Adrenal gland (tissue), 12 donors: ENCODE results near the gene DOCK1. TPM values are rescaled to one million over a fixed set of nuclear protein-coding genes. Genes with fewer than 3 reads are reported as not detected.

ENCODE experiments used
- DNase-seq, 7 donors: peaks; one replicate each; pipeline ENCODE4 v3.0.0-alpha.2; 2019 to 2020
- H3K27ac ChIP-seq, 5 donors: fragments of 200-600 bp; sonication (generic) in 4 of 5; 1 replicate in 3 of 5; 2 replicates in 2 of 5; pipeline versions ENCODE4 v1.5.1 to v1.8.0; 2016 to 2020; ENCODE audit warnings: mild to moderate bottlenecking in 1 of 5
- H3K27me3 ChIP-seq: fragments of 200-600 bp; 2 replicates; pipeline ENCODE4 v1.8.0; 2021
- H3K36me3 ChIP-seq, 2 donors: fragments of 200-600 bp; replicated peaks in 1 of 2; 1 replicate in 1 of 2; 2 replicates in 1 of 2; pipeline versions ENCODE4 v1.5.1 to v1.8.0; 2018 to 2022
- H3K4me1 ChIP-seq, 2 donors: fragments of 200-600 bp; replicated peaks in 1 of 2; 1 replicate in 1 of 2; 2 replicates in 1 of 2; pipeline versions ENCODE4 v1.5.1 to v1.8.0; 2018 to 2021
- H3K4me3 ChIP-seq, 4 donors: fragments of 200-600 bp; sonication (generic) in 3 of 4; one replicate each; pipeline ENCODE4 v1.5.1; 2016 to 2018
- H3K9me3 ChIP-seq, 3 donors: fragments of 200-600 bp; sonication (generic) in 1 of 3; replicated peaks in 1 of 3; 1 replicate in 2 of 3; 2 replicates in 1 of 3; pipeline versions ENCODE4 v1.5.1 to v1.8.0; 2016 to 2021
- CTCF ChIP-seq, 6 experiments: fragments of 450-650 bp in 4 of 6; fragments of 200-600 bp in 2 of 6; sonication (generic) in 1 of 6; IDR thresholded peaks; 1 replicate in 5 of 6; 2 replicates in 1 of 6; pipeline versions ENCODE4 v1.5.1 to v1.8.0; 2016 to 2021; ENCODE audit warnings: antibody characterized with exemption in 6 of 6, mild to moderate bottlenecking in 2 of 6, moderate library complexity in 1 of 6
- POLR2A ChIP-seq, 2 donors: fragments of 450-650 bp; IDR thresholded peaks; one replicate each; pipeline ENCODE4 v1.6.1; 2017; ENCODE audit warnings: antibody characterized with exemption in 2 of 2, mild to moderate bottlenecking in 2 of 2, moderate library complexity in 1 of 2
- WGBS, 4 donors: extraction: QIAGEN DNeasy Blood & Tissue Kit in 2 of 4; methylation state at CpG; one replicate each; pipeline versions ENCODE4 v1.1.5 to v1.1.7; 2013 to 2017; 5-methylcytosine and 5-hydroxymethylcytosine counted together
- intact Hi-C, 2 donors: fragments of 100-400 bp; cut with DNase I; formaldehyde crosslinking; loops; one replicate each; pipeline versions ENCODE4 v1.14.1 to v1.15.0; 2022 to 2023
- polyA plus RNA-seq, 3 donors: library from polyadenylated mRNA; stranded (reverse); fragments of 200-250 nt in 2 of 3; fragments of 350-450 nt in 1 of 3; fragmentation: Illumina TruSeq in 1 of 3; extraction: RNeasy Lipid Tissue Mini Kit (QIAGEN cat#74804) in 1 of 3; gene quantifications; one replicate each; pipeline ENCODE4 v1.2.3, GENCODE V29; 2013 to 2014
- total RNA-seq, 9 donors: library from RNA; depleted of rRNA in 4 of 9; stranded (reverse); fragments of >200 nt in 4 of 9; fragments of 120-200 nt in 1 of 9; fragmentation: NEBNext Ultra II Directional in 1 of 9; extraction: Animal tissue kit (Norgen Biotek cat#: 25700) in 1 of 9; gene quantifications; one replicate each; pipeline versions ENCODE4 v1.1.0 to v1.2.4, GENCODE V29; 2013 to 2023
- donor health status: healthy with polysubstance abuse.
- donor health status: Bipolar disorder and iron deficiency.
- donor health status: DM: yes; HTN: yes; CAD: no.
- donor health status: DM: no; HTN: no; CAD: no.
- donor health status: DM: no; HTN: no; CAD: no.
- donor health status: DM: yes; HTN: yes; CAD: no.

DOCK1 gene
- total and polyA plus RNA-seq, 12 donors = 8.1 to 30.4 (median 21.6) TPM

GRCh38 chr10:127313996-127314700, 408.9 kb downstream of the DOCK1 start:
- Histone ChIP-seq H3K9me3 (no peaks in the 10 kb centered on the region), H3K36me3 (no peaks in the 10 kb centered on the region), H3K4me3 (no peak overlapping the region), H3K27me3 (no peaks in the 10 kb centered on the region), H3K27ac (no peak overlapping the region), H3K4me1 (no peaks in the 10 kb centered on the region)
- intact Hi-C loops = no loop called here
- 80 to 86% (median 84%) methylated on average over 7 of the region's 7 CpGs for WGBS, 4 donors
- DNase-seq = no peak
- TF ChIP-seq POLR2A (IDR thresholded peaks at IDR 0.05) (no peak), CTCF (IDR thresholded peaks at IDR 0.05) (no peak)

- Histone ChIP-seq H3K27ac (no peak overlapping the region), H3K36me3 (no peaks in the 10 kb centered on the region), H3K27me3 (no peaks in the 10 kb centered on the region), H3K4me3 (no peak overlapping the region), H3K4me1 (no peaks in the 10 kb centered on the region), H3K9me3 (no peaks in the 10 kb centered on the region)
- intact Hi-C loops = no loop called here
- 81 to 93% (median 86%) methylated on average over 6 of the region's 6 CpGs for WGBS, 4 donors
- no peak for DNase-seq
- TF ChIP-seq CTCF (IDR thresholded peaks at IDR 0.05) (no peak), POLR2A (IDR thresholded peaks at IDR 0.05) (no peak)
These were observed 409.6 kb downstream of the DOCK1 start for GRCh38 chr10:127314797-127315196.

- H3K36me3 ChIP-seq = no peaks in the 10 kb centered on the region
- no peak overlapping the region for H3K27ac ChIP-seq
- WGBS, 4 donors = 94 to 98% (median 96%) methylated on average over 5 of the region's 5 CpGs
- H3K4me3 ChIP-seq = no peak overlapping the region
- no peaks in the 10 kb centered on the region for H3K9me3 ChIP-seq
- TF ChIP-seq CTCF (IDR thresholded peaks at IDR 0.05) (no peak), POLR2A (IDR thresholded peaks at IDR 0.05) (no peak)
- H3K27me3 ChIP-seq = no peaks in the 10 kb centered on the region
- no peak for DNase-seq
- H3K4me1 ChIP-seq = no peaks in the 10 kb centered on the region
- intact Hi-C loops = no loop called here
These were observed 410.7 kb downstream of the DOCK1 start for GRCh38 chr10:127315888-127316287.

- no peaks in the 10 kb centered on the region for H3K9me3 ChIP-seq
- no peaks in the 10 kb centered on the region for H3K4me1 ChIP-seq
- H3K27ac ChIP-seq = no peak overlapping the region
- DNase-seq = no peak
- intact Hi-C loops = no loop called here
- TF ChIP-seq POLR2A (IDR thresholded peaks at IDR 0.05) (no peak), CTCF (IDR thresholded peaks at IDR 0.05) (no peak)
- 83 to 88% (median 87%) methylated on average over 3 to 6 of the region's 6 CpGs for WGBS, 4 donors
- no peaks in the 10 kb centered on the region for H3K27me3 ChIP-seq
- no peak overlapping the region for H3K4me3 ChIP-seq
- no peaks in the 10 kb centered on the region for H3K36me3 ChIP-seq
These were observed 413.2 kb downstream of the DOCK1 start for GRCh38 chr10:127318396-127318795.
